Measurements from ENCODE around the gene AHCY. TPM values are rescaled to one million over a fixed set of nuclear protein-coding genes. Genes with fewer than 3 reads are reported as not detected.
"Not testable (repeated sequence)": the region's sequence is repeated elsewhere in the genome, so short reads cannot be mapped to it uniquely, and the experiment has no call there.

The AHCY gene
- total RNA-seq, 6 donors from 2014 or later = 41.9 to 76.8 (median 58.6) TPM

DNA sequence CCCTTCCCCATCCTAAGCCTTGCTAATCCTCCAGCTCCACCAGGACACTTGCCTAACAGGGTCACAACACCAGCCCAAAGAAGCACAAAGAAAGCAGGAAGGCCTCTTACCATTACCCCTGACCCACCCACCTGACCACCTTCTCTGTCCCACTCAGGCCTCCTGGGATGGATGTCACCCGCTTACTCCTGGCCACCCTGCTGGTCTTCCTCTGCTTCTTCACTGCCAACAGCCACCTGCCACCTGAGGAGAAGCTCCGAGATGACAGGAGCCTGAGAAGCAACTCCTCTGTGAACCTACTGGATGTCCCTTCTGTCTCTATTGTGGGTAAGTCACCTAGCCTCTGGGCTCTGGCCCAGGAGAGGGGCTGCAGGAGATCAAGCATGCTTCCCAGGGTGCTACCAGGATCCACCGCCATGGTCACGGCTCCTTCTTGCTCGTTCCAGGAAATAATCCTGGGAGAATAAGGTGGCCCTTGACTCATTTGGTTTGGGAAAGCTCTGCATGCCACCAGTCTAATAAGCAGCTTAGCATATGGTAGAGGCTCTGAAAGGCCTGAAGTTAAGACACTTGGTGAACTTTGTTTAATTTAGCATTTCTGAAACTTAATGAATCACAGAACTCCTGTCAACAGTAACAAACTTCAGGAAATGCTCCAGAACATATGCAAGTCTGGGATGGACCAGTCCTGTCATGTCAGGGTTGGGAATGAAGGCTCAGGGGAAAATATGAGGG lies 42.8 kb downstream of the AHCY start:
- TF ChIP-seq, protein P1, sequence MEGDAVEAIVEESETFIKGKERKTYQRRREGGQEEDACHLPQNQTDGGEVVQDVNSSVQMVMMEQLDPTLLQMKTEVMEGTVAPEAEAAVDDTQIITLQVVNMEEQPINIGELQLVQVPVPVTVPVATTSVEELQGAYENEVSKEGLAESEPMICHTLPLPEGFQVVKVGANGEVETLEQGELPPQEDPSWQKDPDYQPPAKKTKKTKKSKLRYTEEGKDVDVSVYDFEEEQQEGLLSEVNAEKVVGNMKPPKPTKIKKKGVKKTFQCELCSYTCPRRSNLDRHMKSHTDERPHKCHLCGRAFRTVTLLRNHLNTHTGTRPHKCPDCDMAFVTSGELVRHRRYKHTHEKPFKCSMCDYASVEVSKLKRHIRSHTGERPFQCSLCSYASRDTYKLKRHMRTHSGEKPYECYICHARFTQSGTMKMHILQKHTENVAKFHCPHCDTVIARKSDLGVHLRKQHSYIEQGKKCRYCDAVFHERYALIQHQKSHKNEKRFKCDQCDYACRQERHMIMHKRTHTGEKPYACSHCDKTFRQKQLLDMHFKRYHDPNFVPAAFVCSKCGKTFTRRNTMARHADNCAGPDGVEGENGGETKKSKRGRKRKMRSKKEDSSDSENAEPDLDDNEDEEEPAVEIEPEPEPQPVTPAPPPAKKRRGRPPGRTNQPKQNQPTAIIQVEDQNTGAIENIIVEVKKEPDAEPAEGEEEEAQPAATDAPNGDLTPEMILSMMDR (IDR thresholded peaks at IDR 0.05) = no peak
- H3K27ac ChIP-seq = no peak overlapping the region
- H3K4me3 ChIP-seq = no peak overlapping the region
- ATAC-seq (ENCODE audit: low FRiP score in 2 of 2) (no peak), DNase-seq (no peak)
- peaks cover 3 to 5% (median 4%) of the 10 kb centered on the region in 4 donors for H3K4me1 ChIP-seq
- H3K27me3 ChIP-seq = no peaks in the 10 kb centered on the region
- 94 to 96% methylated on average over 5 of the region's 5 CpGs for WGBS, 2 donors
- H3K36me3 ChIP-seq = no peaks in the 10 kb centered on the region
- no peaks in the 10 kb centered on the region for H3K9me3 ChIP-seq

DNA sequence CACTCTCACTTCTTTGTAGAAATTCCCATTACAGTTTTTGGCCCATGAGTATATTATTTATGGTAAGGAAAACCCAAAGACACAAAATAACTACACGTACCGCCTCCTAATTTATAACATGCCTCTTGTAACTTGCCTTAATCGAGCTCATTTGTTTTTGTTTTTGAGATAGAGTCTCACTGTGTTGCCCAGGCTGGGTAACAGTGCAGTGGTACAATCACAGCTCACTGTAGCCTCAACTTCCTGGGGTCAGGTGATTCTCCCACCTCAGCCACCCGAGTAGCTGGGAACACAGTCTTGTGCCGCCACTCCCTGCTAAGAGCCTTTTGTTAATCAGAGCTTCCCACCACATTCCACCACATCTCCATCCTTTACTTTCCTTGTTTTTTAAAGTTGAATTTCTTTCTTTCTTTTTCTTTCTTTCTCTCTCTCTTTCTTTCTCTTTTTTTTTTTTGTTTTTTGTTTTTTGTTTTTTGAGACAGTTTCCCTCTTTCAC lies 46.5 kb downstream of the AHCY start:
- H3K27ac ChIP-seq = no peak overlapping the region
- H3K36me3 ChIP-seq = no peaks in the 10 kb centered on the region
- H3K9me3 ChIP-seq = no peaks in the 10 kb centered on the region
- DNase-seq = no peak
- no peaks in the 10 kb centered on the region for H3K27me3 ChIP-seq
- no peaks in the 10 kb centered on the region for H3K4me1 ChIP-seq
- no peak for TF ChIP-seq EP300 (IDR thresholded peaks at IDR 0.05)
- TF ChIP-seq POLR2AphosphoS5 (IDR thresholded peaks at IDR 0.05) = no peak
- TF ChIP-seq POLR2A (IDR thresholded peaks at IDR 0.05) = no peak
- TF ChIP-seq, protein P1 (IDR thresholded peaks at IDR 0.05) = no peak
- H3K4me3 ChIP-seq = no peak overlapping the region
- no peak for ATAC-seq (ENCODE audit: low FRiP score in 2 of 2)
- 75 to 79% methylated on average over 5 of the region's 5 CpGs for WGBS, 2 donors

DNA sequence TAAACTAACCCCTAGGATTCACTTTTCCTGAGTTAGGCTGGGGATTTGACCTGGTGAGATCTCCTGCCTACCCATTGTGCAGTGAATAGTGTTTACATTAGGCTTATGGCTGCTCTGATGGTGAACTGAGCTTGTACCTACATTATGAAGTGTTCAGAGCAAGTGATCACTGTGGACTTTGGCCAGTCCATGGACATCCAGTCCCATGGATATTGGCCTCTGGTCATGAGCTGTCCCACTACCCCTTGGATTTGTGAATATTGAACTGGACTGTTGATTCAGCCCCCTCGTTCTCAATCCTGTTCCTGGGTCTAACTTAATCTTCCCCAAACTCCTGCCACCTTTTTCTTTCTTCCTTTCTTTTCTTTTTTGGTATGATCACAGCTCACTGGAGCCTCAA lies 48.2 kb downstream of the AHCY start:
- no peak for TF ChIP-seq POLR2AphosphoS5 (IDR thresholded peaks at IDR 0.05)
- TF ChIP-seq, protein P1 (IDR thresholded peaks at IDR 0.05) = no peak
- no peak for TF ChIP-seq EP300 (IDR thresholded peaks at IDR 0.05)
- TF ChIP-seq POLR2A (IDR thresholded peaks at IDR 0.05) = no peak
- 77 to 79% methylated on average over 1 of the region's 1 CpG for WGBS, 2 donors
- Histone ChIP-seq H3K27me3 (no peaks in the 10 kb centered on the region), H3K4me1 (no peaks in the 10 kb centered on the region), H3K36me3 (no peaks in the 10 kb centered on the region), H3K9me3 (no peaks in the 10 kb centered on the region), H3K27ac (no peak overlapping the region), H3K4me3 (no peak overlapping the region)
- DNase-seq = no peak
- no peak for ATAC-seq (ENCODE audit: low FRiP score in 2 of 2)

DNA sequence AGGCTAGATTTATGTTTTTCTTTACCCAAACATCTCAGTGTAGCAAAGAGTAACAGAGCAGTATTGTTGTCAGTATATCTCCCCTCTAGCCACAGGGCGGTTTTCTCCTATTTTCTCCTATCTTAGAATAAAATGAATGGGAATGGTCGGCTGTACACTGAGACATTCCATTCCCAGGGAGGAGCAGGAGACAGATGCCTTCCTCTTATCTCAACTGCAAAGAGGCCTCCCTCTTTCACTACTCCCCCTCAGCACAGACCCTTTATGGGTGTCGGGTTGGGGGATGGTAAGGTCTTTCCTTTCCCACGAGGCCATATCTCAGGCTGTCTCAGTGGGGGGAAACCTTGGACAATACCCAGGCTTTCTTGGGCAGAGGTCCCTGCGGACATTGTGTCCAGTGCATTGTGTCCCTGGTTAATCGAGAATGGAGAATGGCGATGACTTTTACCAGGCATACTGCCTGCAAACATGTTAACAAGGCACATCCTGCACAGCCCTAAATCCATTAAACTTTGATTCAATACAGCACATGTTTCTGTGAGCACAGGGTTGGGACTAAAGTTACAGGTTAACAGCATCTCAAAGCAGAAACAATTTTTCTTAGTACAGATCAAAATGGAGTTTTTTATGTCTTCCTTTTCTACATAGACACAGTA lies 50.6 kb downstream of the AHCY start:
- H3K36me3 ChIP-seq; H3K4me1 ChIP-seq; H3K27me3 ChIP-seq; DNase-seq; H3K9me3 ChIP-seq; H3K27ac ChIP-seq; ATAC-seq (ENCODE audit: low FRiP score in 2 of 2); H3K4me3 ChIP-seq: not testable (repeated sequence)
- WGBS, 2 donors = 70% methylated on average over 6 to 7 of the region's 7 CpGs

DNA sequence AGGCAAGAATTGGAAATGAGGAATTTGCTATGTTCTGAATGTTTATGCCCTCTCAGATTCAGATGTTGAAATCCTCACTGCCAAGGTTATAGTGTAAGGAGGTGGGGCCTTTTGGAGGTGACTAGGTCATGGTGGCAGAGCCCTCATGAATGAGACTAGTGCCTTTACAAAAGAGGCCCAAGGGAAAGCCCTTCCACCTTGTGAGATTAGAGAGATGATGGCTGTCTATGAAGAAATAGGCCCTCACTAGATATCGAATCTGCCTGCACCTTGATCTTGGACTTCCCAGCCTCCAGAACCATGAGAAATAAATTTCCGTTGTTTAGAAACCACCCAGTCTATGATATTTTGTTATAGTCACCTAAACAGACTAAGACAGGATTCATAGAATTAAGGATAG lies 51.5 kb downstream of the AHCY start:
- 87 to 90% methylated on average over 2 of the region's 2 CpGs for WGBS, 2 donors
- Histone ChIP-seq H3K4me1 (peaks cover 0 to 4% (median 0%) of the 10 kb centered on the region in 4 donors), H3K4me3 (no peak overlapping the region), H3K36me3 (no peaks in the 10 kb centered on the region), H3K27ac (no peak overlapping the region), H3K27me3 (no peaks in the 10 kb centered on the region), H3K9me3 (no peaks in the 10 kb centered on the region)
- no peak for TF ChIP-seq EP300 (IDR thresholded peaks at IDR 0.05)
- TF ChIP-seq, protein P1 (IDR thresholded peaks at IDR 0.05) = no peak
- TF ChIP-seq POLR2A (IDR thresholded peaks at IDR 0.05) = no peak
- ATAC-seq (ENCODE audit: low FRiP score in 2 of 2) = no peak
- DNase-seq = no peak
